Activated CD4-positive, CD25-positive, alpha-beta regulatory T cell treated with anti-CD3 and anti-CD28 coated beads, Interleukin-2, amount 50 U/mL, for 16 hours (primary cell): ENCODE results near the gene MKRN1.
"Not testable (repeated sequence)": the region's sequence is repeated elsewhere in the genome, so short reads cannot be mapped to it uniquely, and the experiment has no call there.

Experiments
- DNase-seq: peaks from one replicate; pipeline ENCODE4 v3.0.0-alpha.2; 2020; ENCODE audit warnings: low read depth, low spot score

MKRN1 gene, protein sequence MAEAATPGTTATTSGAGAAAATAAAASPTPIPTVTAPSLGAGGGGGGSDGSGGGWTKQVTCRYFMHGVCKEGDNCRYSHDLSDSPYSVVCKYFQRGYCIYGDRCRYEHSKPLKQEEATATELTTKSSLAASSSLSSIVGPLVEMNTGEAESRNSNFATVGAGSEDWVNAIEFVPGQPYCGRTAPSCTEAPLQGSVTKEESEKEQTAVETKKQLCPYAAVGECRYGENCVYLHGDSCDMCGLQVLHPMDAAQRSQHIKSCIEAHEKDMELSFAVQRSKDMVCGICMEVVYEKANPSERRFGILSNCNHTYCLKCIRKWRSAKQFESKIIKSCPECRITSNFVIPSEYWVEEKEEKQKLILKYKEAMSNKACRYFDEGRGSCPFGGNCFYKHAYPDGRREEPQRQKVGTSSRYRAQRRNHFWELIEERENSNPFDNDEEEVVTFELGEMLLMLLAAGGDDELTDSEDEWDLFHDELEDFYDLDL

GRCh38 chr7:140479062-140479738, at the start of gene MKRN1:
MKRN1 (minus strand) TSS chr7:140479505; CDS start chr7:140479344, 161 bp downstream.
- DNase-seq: peak; percentile 87

GRCh38 chr7:140526787-140527664, 47.7 kb upstream of the MKRN1 start:
- no peak for DNase-seq

DNA sequence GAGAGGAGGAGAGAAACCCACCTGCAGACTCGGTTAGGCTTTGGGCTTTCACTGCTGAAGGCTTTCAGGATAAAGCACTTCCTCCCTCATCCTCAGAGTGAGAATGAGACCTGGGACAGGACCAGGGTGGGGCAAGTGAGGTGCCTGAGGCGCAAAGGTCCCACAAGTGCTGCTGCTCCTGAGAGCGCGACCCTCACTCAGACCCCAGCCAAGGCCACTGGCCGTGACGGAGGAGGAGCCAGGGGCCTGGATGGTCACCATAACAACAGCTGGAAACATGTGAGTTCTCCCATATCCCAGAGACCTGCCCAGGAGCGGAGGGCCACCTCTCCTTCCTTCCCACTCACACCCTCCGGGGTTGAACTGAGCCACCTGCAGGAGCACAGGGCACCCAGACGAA, 46.9 kb upstream of the MKRN1 start:
- DNase-seq: no peak

- DNase-seq: no peak
Observed at GRCh38 chr7:140525743-140526142, 46.4 kb upstream of the MKRN1 start.

DNA sequence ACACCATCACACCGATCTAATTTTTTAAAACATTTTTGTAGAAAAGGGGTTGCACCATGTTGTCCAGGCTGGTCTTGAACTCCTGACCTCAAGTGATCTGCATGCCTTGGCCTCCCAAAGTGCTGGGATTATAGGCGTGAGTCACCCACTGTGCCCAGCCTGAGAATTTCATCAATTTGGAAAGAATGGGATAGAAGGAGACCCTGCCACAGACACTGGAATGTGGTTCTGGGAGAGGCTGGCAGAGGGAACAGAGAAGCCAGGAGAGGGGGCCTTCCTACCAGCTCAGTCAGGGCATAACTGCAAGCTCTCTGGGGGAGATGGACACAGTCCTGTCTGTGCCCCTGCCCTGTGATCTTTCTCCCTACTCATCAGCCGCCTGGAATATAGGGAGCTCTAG, 42.1 kb upstream of the MKRN1 start:
- DNase-seq: no peak

DNA sequence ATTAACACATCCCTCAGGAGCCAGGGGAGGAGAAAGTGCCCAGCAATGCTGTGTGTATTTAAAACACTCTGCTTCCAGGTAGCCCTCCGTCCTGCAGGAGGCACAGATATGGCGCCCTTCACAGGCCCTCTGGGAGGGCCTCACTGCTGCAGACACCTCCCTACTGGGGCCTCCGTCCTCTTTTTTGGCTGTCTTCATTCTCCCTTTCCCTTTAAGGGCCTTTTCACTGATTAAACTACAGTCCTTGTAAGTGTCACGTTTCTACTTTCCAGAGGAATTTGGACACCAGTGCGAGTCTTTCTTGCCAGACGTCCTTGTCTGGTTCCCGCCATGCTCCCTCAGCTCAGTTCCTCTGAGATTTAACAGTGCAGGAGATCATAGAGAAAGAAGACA, 39.7 kb upstream of the MKRN1 start:
- no peak for DNase-seq

GRCh38 chr7:140518370-140519006, 39.2 kb upstream of the MKRN1 start:
- DNase-seq: no peak

DNA sequence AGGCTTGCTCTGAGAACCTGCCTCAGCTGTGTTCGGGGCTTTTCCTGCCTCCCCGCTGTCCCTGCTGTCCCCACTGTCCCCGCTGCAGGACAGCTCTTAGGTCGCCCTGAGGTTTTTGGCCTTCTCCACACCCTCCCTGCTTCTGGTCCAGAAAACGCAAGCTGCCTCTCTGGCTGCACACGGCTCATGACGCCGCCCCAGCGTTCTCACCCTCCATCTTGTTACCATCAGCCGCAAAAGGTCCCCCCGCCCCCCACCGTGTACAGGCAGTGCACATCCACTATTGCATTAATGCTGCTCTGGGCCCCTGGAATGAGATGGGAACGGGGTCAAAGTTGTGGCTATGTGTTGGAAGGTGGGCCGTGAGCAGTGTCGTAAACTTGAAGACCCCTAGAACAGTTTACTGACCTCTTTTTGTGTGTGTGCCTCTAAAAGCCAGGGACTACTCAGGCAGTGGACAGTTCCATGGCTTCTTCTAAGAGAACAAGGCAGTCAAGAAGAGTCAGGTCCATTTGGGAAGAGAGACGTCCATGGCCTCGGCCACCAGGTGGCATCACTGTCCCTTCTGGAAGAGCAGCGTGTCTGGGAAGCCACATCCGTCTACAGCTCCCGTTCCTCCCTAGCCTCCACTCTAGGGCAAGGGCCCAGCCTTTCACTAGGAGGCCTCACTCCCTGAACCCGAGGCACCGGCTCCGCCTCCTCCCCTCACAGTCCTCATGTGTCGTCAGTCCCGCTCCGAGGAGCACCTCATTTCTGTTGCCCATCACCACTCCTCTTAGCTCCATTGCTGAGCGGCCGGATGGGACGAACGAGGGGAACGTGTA, 38.5 kb upstream of the MKRN1 start:
- peak; percentile 19 for DNase-seq

- DNase-seq: no peak
Observed at GRCh38 chr7:140512317-140513000, 33.2 kb upstream of the MKRN1 start.

DNA sequence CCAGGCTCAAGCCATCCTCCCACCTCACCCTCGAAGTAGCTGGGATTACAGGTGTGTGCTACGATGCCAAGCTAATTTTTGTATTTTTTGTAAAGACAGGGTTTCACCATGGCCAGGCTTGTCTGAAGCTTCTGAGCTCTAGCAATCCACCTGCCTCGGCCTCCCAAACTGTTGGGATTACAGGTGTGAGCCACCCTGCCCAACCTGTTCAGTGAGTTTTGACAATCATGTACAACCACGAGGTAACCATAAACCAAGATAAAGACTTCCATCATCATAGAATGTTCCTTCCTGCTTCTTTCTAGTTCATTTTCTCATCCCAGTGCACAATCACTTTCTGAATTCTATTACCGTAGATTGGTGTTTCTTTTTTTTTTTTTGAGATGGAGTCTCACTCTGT, 30.5 kb upstream of the MKRN1 start:
- DNase-seq: no peak

- DNase-seq: not testable (repeated sequence)
Observed at GRCh38 chr7:140507556-140507955, 28.3 kb upstream of the MKRN1 start.

DNA sequence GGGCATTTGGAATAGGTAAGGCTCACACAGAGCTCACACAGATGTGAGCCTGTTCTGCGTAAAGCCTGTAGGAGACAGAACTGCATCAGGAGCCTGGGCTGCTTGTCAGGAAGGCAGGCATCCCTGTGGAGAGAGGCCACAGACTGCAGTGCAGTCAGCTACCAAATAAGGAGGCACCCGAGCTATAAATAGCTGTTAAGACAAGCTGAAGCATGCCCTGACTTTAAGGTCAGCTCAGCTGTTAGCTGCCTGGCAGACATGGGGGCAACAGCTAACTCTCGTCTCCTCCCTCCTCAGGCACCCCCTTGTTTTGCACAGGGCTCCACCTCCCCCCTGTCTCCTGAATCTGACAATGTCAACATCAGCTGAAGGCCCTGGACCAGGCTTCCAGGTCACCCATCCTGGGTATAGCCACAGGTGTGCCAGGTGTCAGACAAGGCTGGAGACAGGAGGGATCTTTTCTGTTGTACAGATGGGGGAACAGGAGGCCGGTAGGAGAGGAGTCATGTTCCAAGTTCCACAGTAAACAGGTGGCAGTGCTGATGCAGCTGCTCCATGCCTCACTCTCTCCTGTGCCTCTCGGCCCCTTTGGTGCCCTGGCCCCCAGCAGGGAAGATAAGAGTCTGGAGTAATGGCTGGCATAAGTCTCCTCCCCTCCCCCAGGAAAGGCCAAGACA, 27.6 kb upstream of the MKRN1 start:
- DNase-seq: no peak

DNA sequence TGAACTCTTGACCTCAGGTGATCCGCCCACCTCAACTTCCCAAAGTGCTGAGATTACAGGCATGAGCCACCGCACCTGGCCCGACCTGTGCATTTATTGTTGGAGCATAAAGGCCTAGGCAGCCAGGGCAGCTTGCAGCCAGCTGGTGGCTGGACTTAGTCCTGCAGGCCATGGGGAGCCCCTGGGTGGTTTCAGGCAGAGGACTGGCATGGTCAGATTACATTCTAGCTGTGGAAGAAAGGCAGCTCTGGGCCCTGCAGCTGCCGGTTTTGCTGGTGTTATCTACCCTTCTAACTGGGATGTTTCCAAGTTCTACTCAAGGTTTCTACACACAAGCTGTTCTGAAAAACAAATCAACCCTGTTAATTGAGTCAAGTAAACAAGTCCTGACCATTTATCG, 22.7 kb upstream of the MKRN1 start:
- no peak for DNase-seq

- DNase-seq: not testable (repeated sequence)
Observed at GRCh38 chr7:140497807-140498206, 18.5 kb upstream of the MKRN1 start.

DNA sequence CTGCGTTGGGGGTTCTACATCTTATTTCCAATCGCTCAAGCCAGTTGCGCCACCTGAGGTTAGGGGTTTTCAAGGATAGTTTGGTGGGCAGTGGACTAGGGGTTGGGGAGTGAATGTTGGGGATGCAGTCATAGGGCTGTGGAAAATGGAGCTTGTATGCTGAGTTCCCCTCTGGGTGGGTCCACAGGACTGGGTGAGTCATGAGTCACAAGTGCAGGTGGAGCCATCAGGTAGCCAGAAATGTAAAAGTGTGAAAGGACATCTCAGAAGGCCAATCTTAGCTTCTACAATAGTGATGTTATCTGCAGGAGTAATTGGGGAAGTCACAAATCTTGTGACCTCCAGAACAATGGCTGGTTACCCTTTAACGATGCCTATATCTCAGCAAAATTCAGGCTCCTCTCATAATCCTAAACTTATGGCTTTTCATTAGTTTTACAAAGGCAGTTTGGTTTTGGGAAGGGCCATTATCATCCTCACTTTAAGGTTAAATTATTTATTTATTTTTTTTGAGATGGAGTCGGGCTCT, 18.0 kb upstream of the MKRN1 start:
- no peak for DNase-seq

GRCh38 chr7:140495514-140496097, 16.3 kb upstream of the MKRN1 start:
- DNase-seq: no peak

DNA sequence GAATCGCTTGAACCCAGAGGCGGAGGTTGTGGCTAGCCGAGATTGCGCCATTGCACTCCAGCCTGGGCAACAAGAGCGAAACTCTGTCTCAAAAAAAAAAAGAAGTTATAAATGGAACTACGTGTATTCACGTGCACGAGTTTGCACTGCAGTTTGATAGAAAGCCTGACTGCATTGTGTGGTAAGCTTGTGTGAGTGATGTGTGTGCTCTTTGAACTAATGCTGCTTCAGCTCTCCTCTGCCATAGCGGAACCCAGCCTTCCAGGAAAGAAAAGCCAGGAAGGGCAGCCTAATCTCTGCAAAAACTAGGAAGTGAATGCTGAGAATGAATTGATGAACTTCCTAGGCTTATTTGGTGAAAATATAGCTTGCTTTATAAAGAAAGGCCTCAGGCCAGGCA, 15.6 kb upstream of the MKRN1 start:
- DNase-seq: no peak

DNA sequence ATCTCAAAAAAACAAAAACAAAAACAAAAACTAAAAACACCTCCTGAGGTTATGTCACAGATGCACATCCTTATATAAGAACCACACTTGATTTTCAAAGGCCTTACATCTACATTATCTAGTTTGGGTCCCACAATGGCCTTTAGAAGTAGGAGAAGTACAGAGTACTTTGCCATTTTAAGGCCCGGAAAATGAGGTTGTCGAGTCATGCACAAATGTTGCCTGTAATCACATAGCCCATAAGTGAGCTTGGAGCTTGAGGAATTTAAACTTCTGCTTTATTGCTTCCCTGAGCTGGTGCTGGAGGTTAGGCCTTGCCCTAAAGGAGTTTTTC, 9.7 kb upstream of the MKRN1 start:
- no peak for DNase-seq
